ENCODE data around the gene ATP2C2.
"Not testable (repeated sequence)": the region's sequence is repeated elsewhere in the genome, so short reads cannot be mapped to it uniquely, and the experiment has no call there.

Gene ATP2C2

DNA sequence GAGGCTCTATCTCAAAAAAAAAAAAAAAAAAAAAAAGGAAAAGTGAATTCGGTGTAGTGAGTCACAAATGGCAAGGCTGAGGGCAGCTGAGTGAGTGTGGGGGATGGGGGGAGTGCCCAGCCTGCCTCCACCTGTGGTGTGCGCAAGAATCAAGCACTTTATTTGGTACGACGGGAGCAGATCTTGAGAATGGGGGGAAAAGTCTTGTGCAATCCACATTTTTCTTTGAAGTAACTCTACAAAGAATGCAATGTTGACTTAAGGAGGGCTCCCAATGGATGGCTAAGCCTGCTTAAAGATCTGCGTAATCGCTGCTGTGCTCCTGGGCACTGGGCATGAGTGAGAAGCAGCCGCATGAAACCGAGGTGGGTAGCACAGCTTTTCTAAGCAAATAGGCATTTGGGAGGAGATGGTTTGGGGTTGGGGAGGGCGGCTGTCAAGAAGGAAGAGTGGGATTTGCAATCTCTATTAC, 28.2 kb downstream of the ATP2C2 start:
- Histone ChIP-seq H3K4me2 (ENCODE audit: low read length) (no peak overlapping the region), H3K36me3 (ENCODE audit: insufficient read depth, low read length) (no peaks in the 10 kb centered on the region), H3K4me1 (ENCODE audit: insufficient read depth, low read length, severe bottlenecking) (no peaks in the 10 kb centered on the region), H3K79me2 (ENCODE audit: insufficient read depth, low read length) (no peaks in the 10 kb centered on the region), H3K9ac (ENCODE audit: low read length) (no peak overlapping the region), H3K9me3 (ENCODE audit: low read length) (no peaks in the 10 kb centered on the region), H3K27ac (ENCODE audit: low read depth, low read length, poor library complexity, severe bottlenecking) (no peak overlapping the region), H2AFZ (ENCODE audit: low read length) (no peak overlapping the region), H3K9me2 (ENCODE audit: low read depth, low read length) (no peaks in the 10 kb centered on the region), H3K27me3 (ENCODE audit: insufficient read depth, low read length) (no peaks in the 10 kb centered on the region; the same call in 1 of the 2 replicates), H3F3A (ENCODE audit: insufficient read depth, low read length) (no peaks in the 10 kb centered on the region), H3K4me3 (ENCODE audit: low read depth, low read length, poor library complexity, severe bottlenecking) (no peak overlapping the region), H4K20me1 (ENCODE audit: insufficient read depth, low read length) (no peaks in the 10 kb centered on the region)
- TF ChIP-seq, protein P1, sequence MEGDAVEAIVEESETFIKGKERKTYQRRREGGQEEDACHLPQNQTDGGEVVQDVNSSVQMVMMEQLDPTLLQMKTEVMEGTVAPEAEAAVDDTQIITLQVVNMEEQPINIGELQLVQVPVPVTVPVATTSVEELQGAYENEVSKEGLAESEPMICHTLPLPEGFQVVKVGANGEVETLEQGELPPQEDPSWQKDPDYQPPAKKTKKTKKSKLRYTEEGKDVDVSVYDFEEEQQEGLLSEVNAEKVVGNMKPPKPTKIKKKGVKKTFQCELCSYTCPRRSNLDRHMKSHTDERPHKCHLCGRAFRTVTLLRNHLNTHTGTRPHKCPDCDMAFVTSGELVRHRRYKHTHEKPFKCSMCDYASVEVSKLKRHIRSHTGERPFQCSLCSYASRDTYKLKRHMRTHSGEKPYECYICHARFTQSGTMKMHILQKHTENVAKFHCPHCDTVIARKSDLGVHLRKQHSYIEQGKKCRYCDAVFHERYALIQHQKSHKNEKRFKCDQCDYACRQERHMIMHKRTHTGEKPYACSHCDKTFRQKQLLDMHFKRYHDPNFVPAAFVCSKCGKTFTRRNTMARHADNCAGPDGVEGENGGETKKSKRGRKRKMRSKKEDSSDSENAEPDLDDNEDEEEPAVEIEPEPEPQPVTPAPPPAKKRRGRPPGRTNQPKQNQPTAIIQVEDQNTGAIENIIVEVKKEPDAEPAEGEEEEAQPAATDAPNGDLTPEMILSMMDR (IDR thresholded peaks at IDR 0.05; ENCODE audit: low read length) = no peak
- no peak for TF ChIP-seq EZH2 (IDR thresholded peaks at IDR 0.05; ENCODE audit: borderline replicate concordance, low read length)

DNA sequence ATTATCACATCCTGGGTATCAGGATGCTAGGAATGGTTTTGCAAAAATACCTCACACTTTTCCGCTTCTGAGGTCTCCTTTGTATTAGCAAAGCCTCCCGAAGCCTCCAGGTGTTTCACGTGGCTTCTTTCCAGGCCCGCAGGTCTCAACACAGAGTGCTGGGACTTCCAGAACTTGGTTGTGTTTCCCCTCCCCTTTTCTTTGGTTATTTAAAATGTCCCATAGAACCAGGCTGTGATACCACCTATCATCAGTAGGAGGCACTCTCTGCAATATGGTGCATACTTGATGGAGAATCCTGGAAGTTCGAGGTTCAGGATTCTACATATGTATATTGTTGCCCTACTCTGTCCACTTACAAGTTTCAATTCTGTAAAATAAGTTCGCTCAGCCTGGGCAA, 28.8 kb downstream of the ATP2C2 start:
- Histone ChIP-seq H3K4me3 (ENCODE audit: low read depth, low read length, poor library complexity, severe bottlenecking) (no peak overlapping the region), H2AFZ (ENCODE audit: low read length) (no peak overlapping the region), H3K9me3 (ENCODE audit: low read length) (no peaks in the 10 kb centered on the region), H3K27ac (ENCODE audit: low read depth, low read length, poor library complexity, severe bottlenecking) (no peak overlapping the region), H3K36me3 (ENCODE audit: insufficient read depth, low read length) (no peaks in the 10 kb centered on the region), H3F3A (ENCODE audit: insufficient read depth, low read length) (no peaks in the 10 kb centered on the region), H3K9me2 (ENCODE audit: low read depth, low read length) (no peaks in the 10 kb centered on the region), H3K27me3 (ENCODE audit: insufficient read depth, low read length) (no peaks in the 10 kb centered on the region; the same call in 1 of the 2 replicates), H4K20me1 (ENCODE audit: insufficient read depth, low read length) (no peaks in the 10 kb centered on the region), H3K4me2 (ENCODE audit: low read length) (no peak overlapping the region), H3K79me2 (ENCODE audit: insufficient read depth, low read length) (no peaks in the 10 kb centered on the region), H3K4me1 (ENCODE audit: insufficient read depth, low read length, severe bottlenecking) (no peaks in the 10 kb centered on the region), H3K9ac (ENCODE audit: low read length) (no peak overlapping the region)
- no peak for TF ChIP-seq EZH2 (IDR thresholded peaks at IDR 0.05; ENCODE audit: borderline replicate concordance, low read length)
- TF ChIP-seq, protein P1 (IDR thresholded peaks at IDR 0.05; ENCODE audit: low read length) = no peak; the same call in 1 of the 2 replicates

DNA sequence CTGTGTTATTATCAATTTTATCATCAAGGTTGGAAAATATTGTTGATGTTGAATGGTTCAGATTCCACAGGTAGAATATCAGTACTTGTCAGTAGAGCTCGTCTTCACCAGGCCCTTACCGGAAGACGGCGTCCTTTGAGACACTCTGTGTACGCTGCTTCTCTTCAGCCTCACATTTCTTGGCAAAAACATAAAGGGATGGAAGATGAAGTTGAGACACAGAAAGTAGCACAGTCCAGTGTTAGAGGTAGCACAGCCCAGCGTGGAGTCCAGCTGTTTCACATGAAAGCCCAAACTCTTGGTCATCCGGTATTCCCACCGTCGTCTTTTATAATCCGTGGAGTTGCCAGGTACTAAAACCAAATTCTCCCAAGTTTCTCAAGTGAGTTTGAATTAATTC, 30.4 kb downstream of the ATP2C2 start:
- Histone ChIP-seq H3F3A (ENCODE audit: insufficient read depth, low read length) (no peaks in the 10 kb centered on the region), H3K4me3 (ENCODE audit: low read depth, low read length, poor library complexity, severe bottlenecking) (no peak overlapping the region), H3K9me3 (ENCODE audit: low read length) (no peaks in the 10 kb centered on the region), H3K4me1 (ENCODE audit: insufficient read depth, low read length, severe bottlenecking) (no peaks in the 10 kb centered on the region), H3K79me2 (ENCODE audit: insufficient read depth, low read length) (no peaks in the 10 kb centered on the region), H3K27ac (ENCODE audit: low read depth, low read length, poor library complexity, severe bottlenecking) (no peak overlapping the region), H3K36me3 (ENCODE audit: insufficient read depth, low read length) (no peaks in the 10 kb centered on the region), H4K20me1 (ENCODE audit: insufficient read depth, low read length) (no peaks in the 10 kb centered on the region), H3K4me2 (ENCODE audit: low read length) (no peak overlapping the region), H3K9me2 (ENCODE audit: low read depth, low read length) (no peaks in the 10 kb centered on the region), H2AFZ (ENCODE audit: low read length) (no peak overlapping the region), H3K27me3 (ENCODE audit: insufficient read depth, low read length) (no peaks in the 10 kb centered on the region; the same call in 1 of the 2 replicates), H3K9ac (ENCODE audit: low read length) (no peak overlapping the region)
- TF ChIP-seq, protein P1 (IDR thresholded peaks at IDR 0.05; ENCODE audit: low read length) = no peak
- TF ChIP-seq EZH2 (IDR thresholded peaks at IDR 0.05; ENCODE audit: borderline replicate concordance, low read length) = no peak

DNA sequence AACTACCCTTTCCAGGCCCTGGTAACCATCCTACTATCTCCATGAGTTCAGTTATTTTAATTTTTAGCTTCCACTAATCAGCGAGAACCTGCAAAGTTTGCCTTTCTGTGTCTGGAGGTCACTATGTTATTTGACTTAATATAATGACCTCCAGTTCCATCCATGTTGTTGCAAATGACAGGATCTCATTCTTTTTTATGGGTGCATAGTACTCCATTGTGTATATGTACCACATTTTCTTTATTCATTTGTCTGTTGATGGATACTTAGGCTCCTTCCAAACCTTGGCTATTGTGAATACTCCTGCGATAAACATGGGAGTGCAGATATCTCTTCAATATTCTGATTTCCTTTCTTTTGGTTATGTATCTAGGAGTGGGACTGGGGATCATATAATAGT, 31.6 kb downstream of the ATP2C2 start:
- not testable (repeated sequence) for H3K9me3 ChIP-seq (ENCODE audit: low read length); H4K20me1 ChIP-seq (ENCODE audit: insufficient read depth, low read length); H3K27me3 ChIP-seq (ENCODE audit: insufficient read depth, low read length); H3K4me2 ChIP-seq (ENCODE audit: low read length); H3K9ac ChIP-seq (ENCODE audit: low read length); H3K4me1 ChIP-seq (ENCODE audit: insufficient read depth, low read length, severe bottlenecking); H3F3A ChIP-seq (ENCODE audit: insufficient read depth, low read length); H3K9me2 ChIP-seq (ENCODE audit: low read depth, low read length); H3K4me3 ChIP-seq (ENCODE audit: low read depth, low read length, poor library complexity, severe bottlenecking); H3K27ac ChIP-seq (ENCODE audit: low read depth, low read length, poor library complexity, severe bottlenecking); H2AFZ ChIP-seq (ENCODE audit: low read length); H3K79me2 ChIP-seq (ENCODE audit: insufficient read depth, low read length); H3K36me3 ChIP-seq (ENCODE audit: insufficient read depth, low read length)

DNA sequence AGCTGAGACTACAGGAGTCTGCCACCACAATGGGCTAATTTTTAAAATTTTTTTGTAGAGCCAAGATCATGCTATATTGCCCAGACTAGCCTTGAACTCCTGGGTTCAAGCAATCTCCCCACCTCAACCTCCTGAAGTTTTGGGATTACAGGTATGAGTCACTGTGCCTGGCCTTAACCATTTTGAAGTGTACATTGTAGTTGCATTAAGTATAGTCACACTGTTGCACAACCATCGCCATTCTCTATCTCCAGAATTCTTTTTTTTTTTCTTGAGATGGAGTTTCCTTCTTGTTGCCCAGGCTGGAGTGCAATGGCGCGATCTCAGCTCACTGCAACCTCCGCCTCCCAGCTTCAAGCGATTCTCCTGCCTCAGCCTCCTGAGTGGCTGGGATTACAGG, 35.1 kb downstream of the ATP2C2 start:
- H3K9me2 ChIP-seq (ENCODE audit: low read depth, low read length); H3K36me3 ChIP-seq (ENCODE audit: insufficient read depth, low read length); H3K4me3 ChIP-seq (ENCODE audit: low read depth, low read length, poor library complexity, severe bottlenecking); H3K9ac ChIP-seq (ENCODE audit: low read length); H4K20me1 ChIP-seq (ENCODE audit: insufficient read depth, low read length); H3K4me2 ChIP-seq (ENCODE audit: low read length); H2AFZ ChIP-seq (ENCODE audit: low read length); H3K79me2 ChIP-seq (ENCODE audit: insufficient read depth, low read length); H3F3A ChIP-seq (ENCODE audit: insufficient read depth, low read length); H3K9me3 ChIP-seq (ENCODE audit: low read length); H3K27ac ChIP-seq (ENCODE audit: low read depth, low read length, poor library complexity, severe bottlenecking); H3K4me1 ChIP-seq (ENCODE audit: insufficient read depth, low read length, severe bottlenecking): not testable (repeated sequence)
- H3K27me3 ChIP-seq (ENCODE audit: insufficient read depth, low read length) = peaks cover 11% of the 10 kb centered on the region; the same call in 1 of the 2 replicates

Measured in OCI-LY1 (cell line).